HL-60 (cell line): ENCODE measurements around the gene HIF3A.

Experiments used
- POLR2AphosphoS5 ChIP-seq: IDR thresholded peaks from 2 replicates; pipeline ENCODE4 v1.6.1; 2012; ENCODE audit warnings: low read depth
- TF ChIP-seq, protein P1 (sequence below): IDR thresholded peaks from one replicate; pipeline ENCODE4 v1.5.1; 2011; ENCODE audit warnings: low read length, control low read depth, inconsistent platforms; ENCODE audit not compliant: insufficient read depth
- TF ChIP-seq, protein P2 (sequence below): IDR thresholded peaks from 2 replicates; pipeline ENCODE4 v1.6.1; 2012; ENCODE audit warnings: low read depth; ENCODE audit not compliant: insufficient replicate concordance

DNA sequence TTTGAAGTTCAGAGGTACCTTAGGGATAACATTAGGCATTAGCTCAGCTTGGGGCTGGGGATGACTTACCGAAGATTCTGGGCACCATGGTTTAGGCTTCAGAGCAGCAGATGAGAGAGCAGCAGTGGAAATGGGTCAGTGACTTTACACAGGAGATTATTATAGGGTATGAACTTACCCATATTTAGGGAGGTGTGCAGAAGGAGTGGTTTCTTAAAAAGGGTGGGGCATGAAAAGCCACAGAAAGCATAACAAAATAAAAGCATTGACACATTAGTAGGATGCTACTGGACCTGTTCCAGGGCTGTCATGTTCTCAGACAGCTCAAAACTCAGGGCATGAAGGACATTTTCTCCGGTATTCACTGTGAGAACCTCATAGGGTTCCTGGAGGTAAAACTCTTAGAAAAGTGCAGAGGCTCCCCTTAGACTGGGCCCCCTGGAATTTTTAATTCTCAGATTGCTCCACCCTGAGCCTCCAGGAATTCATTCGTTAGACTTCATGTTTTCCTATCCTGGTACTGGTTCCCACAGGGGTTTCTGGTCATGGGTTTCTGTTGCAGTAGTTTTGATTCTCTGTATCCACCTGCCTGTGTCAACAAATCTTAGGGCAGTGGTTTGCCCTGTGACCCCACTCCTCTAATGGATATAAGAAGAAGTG, 46.6 kb upstream of the HIF3A start:
- TF ChIP-seq, protein P1, sequence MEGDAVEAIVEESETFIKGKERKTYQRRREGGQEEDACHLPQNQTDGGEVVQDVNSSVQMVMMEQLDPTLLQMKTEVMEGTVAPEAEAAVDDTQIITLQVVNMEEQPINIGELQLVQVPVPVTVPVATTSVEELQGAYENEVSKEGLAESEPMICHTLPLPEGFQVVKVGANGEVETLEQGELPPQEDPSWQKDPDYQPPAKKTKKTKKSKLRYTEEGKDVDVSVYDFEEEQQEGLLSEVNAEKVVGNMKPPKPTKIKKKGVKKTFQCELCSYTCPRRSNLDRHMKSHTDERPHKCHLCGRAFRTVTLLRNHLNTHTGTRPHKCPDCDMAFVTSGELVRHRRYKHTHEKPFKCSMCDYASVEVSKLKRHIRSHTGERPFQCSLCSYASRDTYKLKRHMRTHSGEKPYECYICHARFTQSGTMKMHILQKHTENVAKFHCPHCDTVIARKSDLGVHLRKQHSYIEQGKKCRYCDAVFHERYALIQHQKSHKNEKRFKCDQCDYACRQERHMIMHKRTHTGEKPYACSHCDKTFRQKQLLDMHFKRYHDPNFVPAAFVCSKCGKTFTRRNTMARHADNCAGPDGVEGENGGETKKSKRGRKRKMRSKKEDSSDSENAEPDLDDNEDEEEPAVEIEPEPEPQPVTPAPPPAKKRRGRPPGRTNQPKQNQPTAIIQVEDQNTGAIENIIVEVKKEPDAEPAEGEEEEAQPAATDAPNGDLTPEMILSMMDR = no peak
- TF ChIP-seq, protein P2, sequence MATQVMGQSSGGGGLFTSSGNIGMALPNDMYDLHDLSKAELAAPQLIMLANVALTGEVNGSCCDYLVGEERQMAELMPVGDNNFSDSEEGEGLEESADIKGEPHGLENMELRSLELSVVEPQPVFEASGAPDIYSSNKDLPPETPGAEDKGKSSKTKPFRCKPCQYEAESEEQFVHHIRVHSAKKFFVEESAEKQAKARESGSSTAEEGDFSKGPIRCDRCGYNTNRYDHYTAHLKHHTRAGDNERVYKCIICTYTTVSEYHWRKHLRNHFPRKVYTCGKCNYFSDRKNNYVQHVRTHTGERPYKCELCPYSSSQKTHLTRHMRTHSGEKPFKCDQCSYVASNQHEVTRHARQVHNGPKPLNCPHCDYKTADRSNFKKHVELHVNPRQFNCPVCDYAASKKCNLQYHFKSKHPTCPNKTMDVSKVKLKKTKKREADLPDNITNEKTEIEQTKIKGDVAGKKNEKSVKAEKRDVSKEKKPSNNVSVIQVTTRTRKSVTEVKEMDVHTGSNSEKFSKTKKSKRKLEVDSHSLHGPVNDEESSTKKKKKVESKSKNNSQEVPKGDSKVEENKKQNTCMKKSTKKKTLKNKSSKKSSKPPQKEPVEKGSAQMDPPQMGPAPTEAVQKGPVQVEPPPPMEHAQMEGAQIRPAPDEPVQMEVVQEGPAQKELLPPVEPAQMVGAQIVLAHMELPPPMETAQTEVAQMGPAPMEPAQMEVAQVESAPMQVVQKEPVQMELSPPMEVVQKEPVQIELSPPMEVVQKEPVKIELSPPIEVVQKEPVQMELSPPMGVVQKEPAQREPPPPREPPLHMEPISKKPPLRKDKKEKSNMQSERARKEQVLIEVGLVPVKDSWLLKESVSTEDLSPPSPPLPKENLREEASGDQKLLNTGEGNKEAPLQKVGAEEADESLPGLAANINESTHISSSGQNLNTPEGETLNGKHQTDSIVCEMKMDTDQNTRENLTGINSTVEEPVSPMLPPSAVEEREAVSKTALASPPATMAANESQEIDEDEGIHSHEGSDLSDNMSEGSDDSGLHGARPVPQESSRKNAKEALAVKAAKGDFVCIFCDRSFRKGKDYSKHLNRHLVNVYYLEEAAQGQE = no peak
- TF ChIP-seq POLR2AphosphoS5 = no peak
